ENCODE results near the gene ABL1. TPM values are rescaled to one million over a fixed set of nuclear protein-coding genes. Genes with fewer than 3 reads are reported as not detected.
A peak's percentile ranks its signal among the peaks of the same experiment; 100 is the strongest.

Gene ABL1
- total and polyA plus RNA-seq, 7 donors: 24.5 to 127 (median 69.6) TPM

DNA sequence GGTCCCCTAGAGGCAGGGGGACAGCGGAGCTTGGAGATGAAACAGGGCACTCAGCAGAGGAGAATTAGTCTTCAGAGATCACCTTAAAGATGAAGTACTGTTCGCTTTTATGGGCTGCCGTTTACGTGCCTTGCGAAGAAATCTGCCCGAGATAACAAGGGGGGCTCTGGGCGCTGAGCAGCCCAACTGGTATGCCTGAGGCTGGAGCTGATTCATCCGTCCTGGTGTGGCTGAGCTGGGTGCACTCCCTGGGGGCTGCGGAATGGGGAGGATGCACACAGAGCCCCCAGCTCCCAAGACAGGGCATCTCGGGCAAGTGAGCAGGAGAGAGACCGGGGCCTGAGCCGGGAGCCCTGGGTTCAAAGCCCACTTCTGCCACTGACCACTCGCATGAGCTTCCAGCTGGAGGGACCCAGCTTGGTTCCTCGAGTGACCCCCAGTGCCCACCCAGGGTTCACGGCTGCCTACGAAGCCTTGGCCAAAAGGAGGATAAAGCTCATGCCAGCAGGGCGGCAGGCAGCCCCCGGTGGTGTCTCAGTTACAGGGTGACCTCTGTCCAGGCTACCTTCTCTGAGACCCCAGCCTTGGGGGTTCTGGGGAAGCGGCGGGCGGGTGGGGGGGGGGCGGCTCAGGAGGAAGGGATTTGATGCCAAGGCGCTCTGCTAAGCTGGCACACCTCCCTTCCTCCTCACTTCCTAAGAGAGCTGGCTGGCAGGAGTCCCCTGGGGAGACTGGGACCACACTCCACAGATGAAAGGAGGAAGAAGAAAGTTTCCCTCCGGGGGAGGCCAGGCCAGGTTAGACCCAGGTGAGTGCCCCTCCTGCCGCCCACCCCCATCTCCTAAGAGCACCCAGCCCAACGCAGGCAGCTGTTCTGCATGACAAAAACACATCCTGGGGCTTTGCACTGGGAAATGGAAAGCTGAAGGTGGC, 98.3 kb downstream of the ABL1 start:
- intact Hi-C loops (cut with DNase I): no loop called here
- no peak for DNase-seq
- Histone ChIP-seq H3K9me3 (no peaks in the 10 kb centered on the region), H3K36me3 (no peaks in the 10 kb centered on the region), H3K27me3 (peaks cover 15 to 53% (median 37%) of the 10 kb centered on the region in 3 donors), H3K27ac (peak overlapping the region in 2 of 4 donors; percentile 62 to 81), H3K4me1 (peaks cover 0 to 43% (median 23%) of the 10 kb centered on the region in 4 donors), H3K4me3 (peak overlapping the region in 1 of 4 donors; percentile 4)
- TF ChIP-seq POLR2AphosphoS5 (IDR thresholded peaks at IDR 0.05): no peak
- TF ChIP-seq, protein P1, sequence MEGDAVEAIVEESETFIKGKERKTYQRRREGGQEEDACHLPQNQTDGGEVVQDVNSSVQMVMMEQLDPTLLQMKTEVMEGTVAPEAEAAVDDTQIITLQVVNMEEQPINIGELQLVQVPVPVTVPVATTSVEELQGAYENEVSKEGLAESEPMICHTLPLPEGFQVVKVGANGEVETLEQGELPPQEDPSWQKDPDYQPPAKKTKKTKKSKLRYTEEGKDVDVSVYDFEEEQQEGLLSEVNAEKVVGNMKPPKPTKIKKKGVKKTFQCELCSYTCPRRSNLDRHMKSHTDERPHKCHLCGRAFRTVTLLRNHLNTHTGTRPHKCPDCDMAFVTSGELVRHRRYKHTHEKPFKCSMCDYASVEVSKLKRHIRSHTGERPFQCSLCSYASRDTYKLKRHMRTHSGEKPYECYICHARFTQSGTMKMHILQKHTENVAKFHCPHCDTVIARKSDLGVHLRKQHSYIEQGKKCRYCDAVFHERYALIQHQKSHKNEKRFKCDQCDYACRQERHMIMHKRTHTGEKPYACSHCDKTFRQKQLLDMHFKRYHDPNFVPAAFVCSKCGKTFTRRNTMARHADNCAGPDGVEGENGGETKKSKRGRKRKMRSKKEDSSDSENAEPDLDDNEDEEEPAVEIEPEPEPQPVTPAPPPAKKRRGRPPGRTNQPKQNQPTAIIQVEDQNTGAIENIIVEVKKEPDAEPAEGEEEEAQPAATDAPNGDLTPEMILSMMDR (IDR thresholded peaks at IDR 0.05): peak in 1 of 4 experiments; percentile 5
- WGBS, 2 donors: 41 to 71% methylated on average over 26 of the region's 26 CpGs

DNA sequence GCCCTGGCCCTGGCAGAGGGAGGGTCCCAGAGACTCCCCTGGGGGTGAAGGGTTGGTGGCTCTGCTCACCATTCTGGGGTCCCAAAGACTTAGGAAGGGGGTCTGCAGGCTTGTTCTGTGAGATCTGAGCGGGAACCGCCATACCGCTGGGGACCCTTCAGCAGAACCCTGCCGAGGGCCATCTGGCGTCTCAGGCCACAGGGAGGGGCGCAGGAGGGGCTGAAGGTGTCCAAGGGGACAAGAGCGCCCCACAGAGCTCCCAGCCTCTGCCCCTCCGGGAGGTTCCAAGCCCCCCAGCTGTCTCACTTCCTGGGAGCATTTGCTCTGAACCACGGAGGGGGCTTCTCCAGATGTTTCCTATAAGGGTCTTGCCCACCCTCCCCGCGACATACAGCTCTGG, 99.2 kb downstream of the ABL1 start:
- DNase-seq: no peak
- 71 to 89% methylated on average over 11 of the region's 11 CpGs for WGBS, 2 donors

DNA sequence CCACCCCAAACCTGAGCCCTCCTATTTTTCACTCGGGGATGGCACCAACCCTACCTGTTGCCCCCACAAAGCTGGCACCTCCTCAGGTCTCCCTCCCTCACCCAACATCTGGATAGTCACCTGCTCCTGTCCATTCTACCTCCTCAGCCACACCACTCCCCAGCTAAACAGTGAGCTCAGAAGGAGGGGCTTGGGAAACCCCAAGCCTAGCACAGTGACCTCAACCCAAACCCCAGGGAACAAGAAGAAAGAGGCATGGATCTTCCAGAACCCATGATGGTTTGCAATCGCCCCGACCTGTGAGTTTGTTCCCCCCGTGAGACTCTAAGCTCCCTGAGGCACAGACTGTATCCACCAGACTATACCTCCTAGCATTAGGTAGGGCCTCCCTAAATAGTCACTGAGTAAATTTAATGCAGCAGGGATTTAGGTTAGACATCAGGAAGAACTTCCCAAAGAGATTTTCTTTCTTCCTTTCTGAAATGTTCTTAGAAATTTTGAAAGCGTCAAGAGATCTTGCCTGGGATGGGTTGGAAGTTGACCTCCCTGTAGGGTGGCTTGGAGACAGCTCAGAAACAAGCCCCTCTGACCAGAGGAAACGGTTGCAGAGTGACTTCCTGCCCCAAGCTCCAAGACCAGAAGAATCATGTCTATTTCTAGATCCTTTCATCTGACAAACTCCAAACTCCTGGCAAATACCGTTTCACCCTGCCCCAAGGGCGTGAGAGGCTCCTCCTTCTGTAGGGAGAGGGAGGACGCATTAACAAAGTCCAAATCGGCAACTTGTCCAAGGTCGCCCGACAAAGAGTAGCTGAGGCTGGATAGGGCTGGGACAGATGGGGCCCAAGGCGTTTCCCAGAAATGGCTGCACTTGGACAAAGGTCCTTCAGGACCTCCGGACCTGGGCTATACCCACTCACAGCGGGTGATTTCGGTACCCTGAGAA, 99.9 kb downstream of the ABL1 start:
- DNase-seq: no peak
- Histone ChIP-seq H3K27me3 (peaks cover 26 to 69% (median 51%) of the 10 kb centered on the region in 3 donors), H3K9me3 (no peaks in the 10 kb centered on the region), H3K27ac (no peak overlapping the region), H3K4me1 (peaks cover 0 to 51% (median 35%) of the 10 kb centered on the region in 4 donors), H3K4me3 (no peak overlapping the region), H3K36me3 (no peaks in the 10 kb centered on the region)
- TF ChIP-seq, protein P1 (IDR thresholded peaks at IDR 0.05): no peak
- intact Hi-C loops (cut with DNase I): loop anchor here (5.0 kb wide), 1 partner anchor 168 kb away; no protein-coding TSS in a partner anchor
- WGBS, 2 donors: 52 to 66% methylated on average over 16 of the region's 16 CpGs

More for the DNA sequence above, 99.2 kb downstream of the ABL1 start:
- Histone ChIP-seq H3K4me1 (peaks cover 0 to 44% (median 28%) of the 10 kb centered on the region in 4 donors), H3K36me3 (no peaks in the 10 kb centered on the region), H3K27ac (no peak overlapping the region), H3K27me3 (peaks cover 20 to 62% (median 43%) of the 10 kb centered on the region in 3 donors), H3K4me3 (no peak overlapping the region), H3K9me3 (no peaks in the 10 kb centered on the region)
- TF ChIP-seq, protein P1 (IDR thresholded peaks at IDR 0.05): no peak
- TF ChIP-seq EP300 (IDR thresholded peaks at IDR 0.05) (no peak), POLR2A (IDR thresholded peaks at IDR 0.05) (no peak), POLR2AphosphoS5 (IDR thresholded peaks at IDR 0.05) (no peak)
- intact Hi-C loops (cut with DNase I): no loop called here

DNA sequence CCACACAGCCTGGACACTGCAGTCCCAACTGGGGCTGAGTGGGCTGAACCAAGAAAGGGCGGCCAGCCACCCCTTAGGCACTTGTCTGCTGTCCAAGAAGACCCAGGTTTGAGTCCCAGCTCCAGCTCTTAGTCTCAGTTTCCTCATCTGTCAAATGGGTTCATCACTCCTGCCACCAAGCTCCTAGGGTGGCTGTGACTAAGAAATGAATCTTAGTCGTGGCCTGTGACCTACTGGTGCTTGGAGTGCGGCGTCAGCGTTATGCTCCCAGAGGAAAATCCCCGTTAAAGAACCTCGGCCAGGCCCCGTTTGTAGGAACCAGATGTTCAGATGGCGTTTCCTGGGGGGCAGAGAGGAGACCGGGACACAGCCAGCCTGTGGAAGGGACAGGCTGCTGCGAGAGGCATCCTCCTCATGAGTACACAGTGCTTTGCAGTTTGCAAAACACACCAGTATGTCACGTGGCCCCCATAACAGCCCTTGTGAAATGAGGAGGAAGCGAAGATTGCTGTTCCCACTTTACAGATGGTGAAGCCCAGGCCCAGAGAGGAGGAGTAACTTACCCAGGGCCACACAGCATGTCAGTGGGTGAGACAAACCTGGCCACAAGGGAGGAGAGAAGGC, 100.7 kb downstream of the ABL1 start:
- WGBS, 2 donors: 84 to 88% methylated on average over 13 of the region's 13 CpGs
- H3K27me3 ChIP-seq: peaks cover 32 to 77% (median 59%) of the 10 kb centered on the region in 3 donors
- no peaks in the 10 kb centered on the region for H3K9me3 ChIP-seq
- no peaks in the 10 kb centered on the region for H3K36me3 ChIP-seq
- peak overlapping the region in 3 of 4 donors; percentile 27 to 63 (median 40) for H3K27ac ChIP-seq
- peaks cover 0 to 57% (median 42%) of the 10 kb centered on the region in 4 donors for H3K4me1 ChIP-seq
- intact Hi-C loops (cut with DNase I): loop anchor here (5.0 kb wide), 1 partner anchor 168 kb away; no protein-coding TSS in a partner anchor
- DNase-seq: no peak
- TF ChIP-seq, protein P1 (IDR thresholded peaks at IDR 0.05): no peak
- no peak for TF ChIP-seq POLR2A (IDR thresholded peaks at IDR 0.05)
- TF ChIP-seq POLR2AphosphoS5 (IDR thresholded peaks at IDR 0.05): no peak
- no peak for TF ChIP-seq EP300 (IDR thresholded peaks at IDR 0.05)
- no peak overlapping the region for H3K4me3 ChIP-seq

Data from sigmoid colon (tissue), 7 donors.